ENCODE results near the gene ARID5A.

The ARID5A gene

DNA sequence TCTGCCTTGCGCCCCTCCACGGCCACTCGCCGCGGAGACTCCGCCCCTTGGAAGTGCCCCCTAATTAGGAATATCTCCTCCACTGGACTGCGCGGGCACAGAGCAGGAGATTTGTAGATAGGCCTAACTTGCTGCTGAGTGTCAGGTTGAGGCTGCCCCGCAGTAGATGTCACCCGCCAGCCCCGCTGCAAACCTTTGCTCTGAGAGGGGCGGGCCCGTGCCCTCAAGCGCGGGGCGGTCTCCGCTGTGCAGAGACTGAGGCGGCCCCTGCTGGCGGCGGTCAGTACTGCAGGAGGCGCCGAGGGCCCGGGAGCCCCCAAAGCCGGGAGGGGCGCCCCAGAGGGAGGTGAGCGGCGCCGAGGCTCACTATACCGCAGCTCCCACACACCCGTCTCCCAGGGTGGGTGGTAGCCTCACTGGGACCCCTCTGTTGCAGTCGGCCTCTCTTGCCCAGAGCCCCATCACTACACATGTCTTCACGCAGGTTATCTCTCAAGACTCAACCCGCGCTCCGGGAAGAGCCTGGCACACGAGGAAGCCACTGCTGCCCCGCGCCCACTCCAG, 28.5 kb upstream of the ARID5A start:
- DNase-seq = no peak

- no peak for DNase-seq
These were observed 27.9 kb upstream of the ARID5A start for GRCh38 chr2:96508521-96509113.

GRCh38 chr2:96509114-96509846, 27.3 kb upstream of the ARID5A start:
- peak; percentile 58 for DNase-seq

- DNase-seq = no peak
These were observed 26.7 kb upstream of the ARID5A start for GRCh38 chr2:96509847-96510230.

DNA sequence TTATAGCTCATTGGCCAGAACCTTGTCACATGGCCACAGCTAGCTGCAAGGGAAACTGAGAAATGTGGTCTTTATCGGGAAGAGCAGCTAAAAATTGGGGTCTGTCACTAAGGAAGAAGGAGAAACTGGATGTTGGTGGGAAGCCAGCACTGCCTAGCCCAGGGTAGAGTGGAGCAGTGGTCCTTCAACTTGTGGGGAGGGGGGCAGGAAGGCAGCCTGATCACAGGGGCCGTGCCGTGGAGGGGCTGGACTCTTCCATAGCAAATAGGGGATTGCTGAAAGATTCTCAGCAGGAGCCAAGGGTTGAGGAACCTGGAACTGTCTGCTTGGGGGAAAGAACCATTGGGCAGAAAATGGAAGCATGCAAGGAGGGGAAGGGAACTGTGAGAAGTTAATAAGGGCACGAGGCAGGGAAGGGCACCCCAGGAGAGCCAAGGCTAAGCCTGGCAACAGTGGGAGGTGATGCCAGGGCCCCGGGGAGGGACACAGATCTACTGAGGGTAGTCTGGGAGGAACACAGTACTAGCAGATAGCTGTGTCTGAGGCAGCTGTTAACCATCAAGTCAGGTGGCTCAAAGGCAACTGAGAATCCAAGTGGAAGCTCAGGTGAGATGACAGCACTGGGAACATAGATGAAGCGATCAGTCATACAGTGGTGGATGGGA, 25.5 kb upstream of the ARID5A start:
- no peak for DNase-seq

DNA sequence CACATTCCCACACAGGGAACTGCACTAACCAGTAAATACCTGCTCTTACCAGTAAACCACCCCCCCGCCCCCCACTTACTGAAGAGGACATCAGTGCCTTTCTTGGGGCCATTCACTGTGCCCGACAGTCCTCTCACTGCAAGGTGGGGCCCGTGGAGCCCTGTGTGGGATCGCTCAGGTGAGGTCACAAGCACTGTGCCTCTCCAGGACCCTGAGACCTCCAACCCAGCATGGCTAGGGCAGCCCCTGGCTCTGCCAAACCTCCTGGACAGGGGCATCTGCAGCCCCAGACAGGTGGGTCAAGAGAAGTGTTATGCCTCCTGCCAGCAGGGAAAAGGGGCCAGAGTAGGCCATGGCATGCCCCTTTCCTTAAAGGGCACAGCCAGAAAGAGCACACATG, 24.7 kb upstream of the ARID5A start:
- no peak for DNase-seq

DNA sequence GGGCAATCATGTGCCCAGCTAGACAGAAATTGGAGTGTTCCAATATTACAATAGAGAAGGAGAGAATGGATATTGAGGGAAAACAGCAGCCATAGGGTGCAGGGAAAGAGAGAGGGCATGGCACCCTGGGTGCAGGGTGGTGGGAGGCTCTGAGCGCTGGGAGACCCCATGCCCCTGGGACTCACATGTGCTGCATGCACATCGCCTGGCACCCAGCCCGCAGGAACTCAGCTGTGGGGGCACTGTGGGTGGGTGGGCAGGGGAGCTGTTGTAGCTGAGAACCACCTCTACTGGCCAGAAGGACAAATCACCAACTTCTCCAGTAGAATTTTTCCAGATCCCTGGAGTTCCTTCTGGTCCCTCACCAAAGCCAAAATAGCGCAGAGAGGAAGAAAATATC, 24.2 kb upstream of the ARID5A start:
- DNase-seq = no peak

GRCh38 chr2:96514521-96514920, 22.0 kb upstream of the ARID5A start:
- no peak for DNase-seq

DNA sequence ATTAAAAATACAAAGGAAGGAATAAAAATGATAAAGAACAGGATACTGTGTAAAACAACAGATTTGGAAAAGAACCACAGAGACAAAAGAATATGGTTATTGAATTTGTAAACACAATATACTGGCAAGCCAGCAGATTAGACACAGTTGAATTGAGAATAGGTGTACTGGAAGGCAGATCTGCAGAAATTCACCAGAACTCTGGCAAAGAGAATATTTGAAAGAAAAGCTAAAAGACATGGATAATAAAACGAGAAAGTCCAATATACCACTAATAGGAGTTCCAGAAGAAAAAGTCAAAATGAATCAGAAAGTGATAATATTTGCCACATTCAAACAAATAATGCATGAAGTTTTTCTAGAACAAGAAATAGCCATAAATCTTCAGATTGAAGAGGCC, 19.5 kb upstream of the ARID5A start:
- no peak for DNase-seq

DNA sequence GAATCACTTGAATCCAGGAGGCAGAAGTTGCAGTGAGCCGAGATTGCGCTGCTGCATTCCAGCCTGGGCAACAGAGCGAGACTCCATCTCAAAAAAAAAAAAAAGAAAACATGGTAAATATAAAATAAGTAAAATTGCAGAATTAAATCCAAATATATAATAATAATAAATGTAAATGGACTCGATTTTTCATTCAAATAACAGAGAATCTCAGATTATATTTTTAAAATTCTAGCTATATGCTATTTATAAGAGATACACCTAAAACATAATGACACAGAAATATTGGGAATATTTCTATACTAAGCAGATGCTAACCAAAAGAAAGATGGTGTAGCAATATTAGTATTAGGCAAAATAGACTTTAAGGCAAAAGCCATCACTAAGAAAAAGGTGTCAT, 16.3 kb upstream of the ARID5A start:
- no peak for DNase-seq

- DNase-seq = no peak
These were observed 15.9 kb upstream of the ARID5A start for GRCh38 chr2:96520697-96521096.

GRCh38 chr2:96521219-96521618, 15.3 kb upstream of the ARID5A start:
- no peak for DNase-seq

- no peak for DNase-seq
These were observed 14.0 kb upstream of the ARID5A start for GRCh38 chr2:96522304-96523203.

- no peak for DNase-seq
These were observed 12.7 kb upstream of the ARID5A start for GRCh38 chr2:96523659-96524481.

- DNase-seq = no peak
These were observed 11.9 kb upstream of the ARID5A start for GRCh38 chr2:96524482-96525210.

DNA sequence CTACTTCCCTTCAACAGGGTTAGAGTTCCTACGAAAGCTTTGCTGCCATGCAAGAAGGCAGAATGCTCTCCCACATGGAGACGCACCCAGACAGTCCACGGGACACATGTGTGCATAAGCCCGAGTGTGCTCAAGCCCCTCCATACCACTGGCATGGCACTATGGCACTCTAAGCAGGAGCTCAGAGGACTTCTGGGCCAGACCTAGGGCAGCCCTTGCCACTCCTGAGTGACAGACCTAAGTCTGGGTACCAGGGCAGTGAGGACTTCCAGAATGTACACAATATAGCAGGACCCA, 11.4 kb upstream of the ARID5A start:
- no peak for DNase-seq

GRCh38 chr2:96526101-96526591, 10.4 kb upstream of the ARID5A start:
- DNase-seq = no peak

GRCh38 chr2:96526615-96527285, 9.8 kb upstream of the ARID5A start:
- DNase-seq = no peak

DNA sequence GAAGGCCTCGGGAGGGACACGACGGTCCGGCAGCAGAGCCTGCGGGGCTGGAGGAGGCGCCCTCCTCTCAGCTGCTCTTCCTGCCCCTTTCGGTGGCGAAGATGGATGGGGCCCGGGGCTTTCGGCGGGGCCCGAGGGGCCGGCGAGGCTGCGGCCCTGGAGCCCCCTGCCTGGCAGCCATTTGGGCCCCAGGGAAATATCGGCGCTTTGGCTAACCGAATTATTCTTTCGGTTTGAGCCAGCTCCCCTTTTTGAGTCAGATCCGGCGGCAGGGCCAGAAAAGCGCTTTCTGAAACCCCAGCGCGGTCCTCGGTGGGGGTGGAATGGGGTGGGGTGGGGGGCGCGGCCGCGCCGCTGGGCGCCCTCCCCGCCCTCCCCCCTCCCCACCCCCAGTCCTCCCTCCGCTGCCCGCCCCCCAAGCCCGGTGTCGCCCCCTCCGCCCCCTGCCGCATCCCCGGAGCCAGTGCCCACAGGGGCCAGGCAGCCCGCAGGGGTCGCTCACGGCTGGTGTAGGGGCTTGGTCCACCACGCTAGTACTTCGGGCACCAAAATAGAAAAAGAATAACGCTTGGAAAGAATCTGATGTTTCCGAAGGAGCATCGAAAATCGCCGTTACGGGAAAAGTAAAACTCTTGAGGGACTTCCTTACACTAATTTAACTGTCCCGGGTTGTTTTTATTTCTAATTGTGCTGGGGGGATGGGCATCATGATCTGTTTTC, 9.1 kb upstream of the ARID5A start:
- DNase-seq = no peak

Data from NCI-H1436 (cell line).